MM.1S (cell line): ENCODE results near the gene CHST13.

Experiments used
- DNase-seq: peaks from one replicate; pipeline ENCODE4 v3.0.0-alpha.2; 2015
- H2AFZ ChIP-seq: fragments of 300-600 bp; sonication (generic); 2 replicates; pipeline ENCODE4 v1.6.0; 2016; ENCODE audit warnings: antibody characterized with exemption, low read length
- H3F3A ChIP-seq: fragments of 300-600 bp; sonication (generic); 2 replicates; pipeline ENCODE4 v1.6.1; 2016; ENCODE audit warnings: mild to moderate bottlenecking, antibody characterized with exemption, low read length, moderate library complexity, mixed read lengths; ENCODE audit not compliant: insufficient read depth
- H3K27ac ChIP-seq: fragments of 300-600 bp; sonication (generic); 2 replicates; pipeline ENCODE4 v1.5.1; 2016; ENCODE audit warnings: mild to moderate bottlenecking, low read length
- H3K27me3 ChIP-seq: fragments of 300-600 bp; sonication (generic); replicated peaks from 2 replicates; pipeline ENCODE4 v1.6.0; 2016; ENCODE audit warnings: low read length; ENCODE audit not compliant: insufficient read depth
- H3K36me3 ChIP-seq: fragments of 300-600 bp; sonication (generic); replicated peaks from 2 replicates; pipeline ENCODE4 v1.6.1; 2016; ENCODE audit warnings: mild to moderate bottlenecking, low read length, mixed read lengths; ENCODE audit not compliant: insufficient read depth
- H3K4me1 ChIP-seq: fragments of 300-600 bp; sonication (generic); 2 replicates; pipeline ENCODE4 v1.6.1; 2016; ENCODE audit warnings: low read length, mixed read lengths
- H3K4me2 ChIP-seq: fragments of 300-600 bp; sonication (generic); 2 replicates; pipeline ENCODE4 v1.6.0; 2016; ENCODE audit warnings: low read depth, low read length
- H3K4me3 ChIP-seq: fragments of 300-600 bp; sonication (generic); 2 replicates; pipeline ENCODE4 v1.5.1; 2016; ENCODE audit warnings: low read length, mixed read lengths
- H3K79me2 ChIP-seq: fragments of 300-600 bp; sonication (generic); 2 replicates; pipeline ENCODE4 v1.6.1; 2016; ENCODE audit warnings: mixed run types, low read length, mixed read lengths
- H3K9ac ChIP-seq: fragments of 300-600 bp; sonication (generic); 2 replicates; pipeline ENCODE4 v1.6.1; 2016; ENCODE audit warnings: low read length, mixed read lengths
- H3K9me2 ChIP-seq: fragments of 300-600 bp; sonication (generic); replicated peaks from 2 replicates; pipeline ENCODE4 v1.6.1; 2016; ENCODE audit warnings: mild to moderate bottlenecking, low read length, mixed read lengths; ENCODE audit not compliant: insufficient read depth
- H3K9me3 ChIP-seq: fragments of 300-600 bp; sonication (generic); replicated peaks from 2 replicates; pipeline ENCODE4 v1.6.1; 2016; ENCODE audit warnings: mild to moderate bottlenecking, low read length, mixed read lengths; ENCODE audit not compliant: insufficient read depth
- H4K20me1 ChIP-seq: fragments of 300-600 bp; sonication (generic); 2 replicates; pipeline ENCODE4 v1.6.1; 2016; ENCODE audit warnings: mild to moderate bottlenecking, low read length, moderate library complexity, mixed read lengths; ENCODE audit not compliant: insufficient read depth
- EZH2 ChIP-seq: fragments of 300-600 bp; sonication (generic); optimal IDR thresholded peaks from 2 replicates; pipeline ENCODE3; 2017; ENCODE audit warnings: low read depth, mild to moderate bottlenecking, antibody characterized with exemption, low read length, mixed read lengths
- EZH2phosphoT487 ChIP-seq: fragments of 300-600 bp; sonication (generic); IDR thresholded peaks from 2 replicates; pipeline ENCODE4 v1.6.1; 2018; ENCODE audit warnings: antibody characterized with exemption, low read length
- TF ChIP-seq, protein P1 (sequence below): fragments of 300-600 bp; sonication (generic); IDR thresholded peaks from 2 replicates; pipeline ENCODE4 v1.5.1; 2016; ENCODE audit warnings: antibody characterized with exemption, low read length, mixed read lengths

Gene CHST13

GRCh38 chr3:126528800-126529541 is 5.0 kb downstream of the CHST13 start:
- peaks cover 29% of the 10 kb centered on the region for H3K27me3 ChIP-seq
- H3K4me3 ChIP-seq = no peak overlapping the region
- H3K4me1 ChIP-seq = no peaks in the 10 kb centered on the region
- H3K9ac ChIP-seq = no peak overlapping the region
- no peaks in the 10 kb centered on the region for H3F3A ChIP-seq
- H3K36me3 ChIP-seq = no peaks in the 10 kb centered on the region
- TF ChIP-seq, protein P1, sequence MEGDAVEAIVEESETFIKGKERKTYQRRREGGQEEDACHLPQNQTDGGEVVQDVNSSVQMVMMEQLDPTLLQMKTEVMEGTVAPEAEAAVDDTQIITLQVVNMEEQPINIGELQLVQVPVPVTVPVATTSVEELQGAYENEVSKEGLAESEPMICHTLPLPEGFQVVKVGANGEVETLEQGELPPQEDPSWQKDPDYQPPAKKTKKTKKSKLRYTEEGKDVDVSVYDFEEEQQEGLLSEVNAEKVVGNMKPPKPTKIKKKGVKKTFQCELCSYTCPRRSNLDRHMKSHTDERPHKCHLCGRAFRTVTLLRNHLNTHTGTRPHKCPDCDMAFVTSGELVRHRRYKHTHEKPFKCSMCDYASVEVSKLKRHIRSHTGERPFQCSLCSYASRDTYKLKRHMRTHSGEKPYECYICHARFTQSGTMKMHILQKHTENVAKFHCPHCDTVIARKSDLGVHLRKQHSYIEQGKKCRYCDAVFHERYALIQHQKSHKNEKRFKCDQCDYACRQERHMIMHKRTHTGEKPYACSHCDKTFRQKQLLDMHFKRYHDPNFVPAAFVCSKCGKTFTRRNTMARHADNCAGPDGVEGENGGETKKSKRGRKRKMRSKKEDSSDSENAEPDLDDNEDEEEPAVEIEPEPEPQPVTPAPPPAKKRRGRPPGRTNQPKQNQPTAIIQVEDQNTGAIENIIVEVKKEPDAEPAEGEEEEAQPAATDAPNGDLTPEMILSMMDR = no peak
- no peak for TF ChIP-seq EZH2
- TF ChIP-seq EZH2phosphoT487 = no peak
- no peaks in the 10 kb centered on the region for H3K9me2 ChIP-seq
- no peak overlapping the region for H2AFZ ChIP-seq
- no peaks in the 10 kb centered on the region for H3K79me2 ChIP-seq
- H3K9me3 ChIP-seq = no peaks in the 10 kb centered on the region
- no peaks in the 10 kb centered on the region for H4K20me1 ChIP-seq
- no peak for DNase-seq
- no peak overlapping the region for H3K27ac ChIP-seq
- no peak overlapping the region for H3K4me2 ChIP-seq

DNA sequence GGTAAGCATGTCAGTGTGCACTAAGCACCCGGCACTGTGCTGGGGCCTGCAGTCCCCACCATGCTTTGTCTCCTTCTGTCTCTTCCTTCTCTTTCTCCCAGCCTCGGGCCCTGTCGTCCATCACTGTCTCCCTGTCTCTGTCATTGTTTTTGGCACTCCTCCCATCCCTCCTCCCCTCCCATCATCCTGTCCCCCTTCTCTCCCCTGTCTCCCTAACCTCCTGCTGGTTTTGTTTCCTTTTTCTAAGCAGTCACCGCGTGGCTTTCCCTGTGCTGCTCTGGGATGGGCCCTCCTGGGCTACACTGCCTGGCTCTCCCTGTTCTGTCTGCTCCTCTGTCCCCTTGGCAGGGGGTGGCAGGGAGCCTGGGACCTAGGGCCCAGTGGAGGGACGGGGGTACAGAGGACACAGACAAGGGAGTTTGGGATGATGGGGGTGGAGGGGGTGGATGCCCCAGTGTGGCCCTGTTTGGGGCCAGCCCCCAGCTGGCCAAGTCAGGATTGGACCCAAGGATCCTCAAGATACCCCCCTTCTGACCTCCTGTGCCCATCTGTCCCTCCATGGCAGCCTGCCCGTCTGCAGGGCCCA is 5.7 kb downstream of the CHST13 start:
- H4K20me1 ChIP-seq = no peaks in the 10 kb centered on the region
- no peaks in the 10 kb centered on the region for H3K4me1 ChIP-seq
- H3K27me3 ChIP-seq = peaks cover 31% of the 10 kb centered on the region
- no peak overlapping the region for H2AFZ ChIP-seq
- no peaks in the 10 kb centered on the region for H3K79me2 ChIP-seq
- H3K9me3 ChIP-seq = no peaks in the 10 kb centered on the region
- H3K4me2 ChIP-seq = no peak overlapping the region
- no peaks in the 10 kb centered on the region for H3K9me2 ChIP-seq
- no peak overlapping the region for H3K9ac ChIP-seq
- no peaks in the 10 kb centered on the region for H3K36me3 ChIP-seq
- H3K4me3 ChIP-seq = no peak overlapping the region
- TF ChIP-seq EZH2 (no peak), EZH2phosphoT487 (no peak)
- TF ChIP-seq, protein P1 = no peak
- DNase-seq = no peak
- H3K27ac ChIP-seq = no peak overlapping the region
- H3F3A ChIP-seq = no peaks in the 10 kb centered on the region

DNA sequence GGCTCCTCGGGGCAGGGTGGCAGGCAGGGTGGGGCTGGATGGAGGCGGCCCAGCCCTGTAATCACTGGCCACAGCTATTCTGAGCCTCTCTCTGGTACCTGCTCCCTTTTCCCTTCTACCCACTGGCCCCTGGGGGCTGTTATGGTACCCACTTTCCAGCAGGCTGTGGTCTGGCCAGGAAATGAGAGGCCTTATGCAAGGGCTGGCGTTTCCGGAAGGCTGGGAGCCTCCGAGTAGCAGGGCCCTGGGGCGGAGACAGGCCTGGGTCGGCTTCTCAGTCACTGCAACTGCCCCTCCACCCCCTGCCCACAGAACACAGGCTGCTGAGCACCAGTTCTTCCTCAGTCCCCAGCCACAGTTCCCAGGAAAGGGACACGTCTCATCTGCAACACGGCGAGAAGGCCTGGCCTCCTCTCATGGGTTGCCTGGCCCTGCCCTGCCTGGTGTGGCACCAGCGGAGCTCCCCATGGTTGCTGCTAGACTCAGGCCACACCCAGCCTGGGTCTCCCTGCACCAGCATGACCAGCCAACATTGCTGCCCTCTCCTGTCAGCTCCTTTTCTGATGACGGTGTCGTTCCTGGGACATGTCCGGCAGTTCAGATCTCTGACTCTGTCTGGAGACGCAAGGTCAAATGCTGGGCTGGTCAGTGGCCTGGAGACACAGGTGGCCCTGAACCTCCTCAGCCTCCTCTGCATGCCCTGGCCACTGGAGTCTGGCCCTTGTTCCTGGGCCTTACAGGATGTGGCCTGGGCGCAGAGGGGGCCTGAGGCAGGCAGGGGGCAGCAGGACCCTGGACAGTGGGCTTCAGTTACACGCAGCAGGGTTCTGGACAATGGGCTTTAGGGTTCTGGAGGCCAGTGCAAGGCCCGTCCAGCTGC is 6.5 kb downstream of the CHST13 start:
- peaks cover 34% of the 10 kb centered on the region for H3K27me3 ChIP-seq
- no peaks in the 10 kb centered on the region for H3K36me3 ChIP-seq
- no peaks in the 10 kb centered on the region for H3K79me2 ChIP-seq
- no peak overlapping the region for H3K4me3 ChIP-seq
- no peak for TF ChIP-seq EZH2phosphoT487
- no peak for TF ChIP-seq EZH2
- TF ChIP-seq, protein P1 = no peak
- no peaks in the 10 kb centered on the region for H4K20me1 ChIP-seq
- H3K4me1 ChIP-seq = no peaks in the 10 kb centered on the region
- H2AFZ ChIP-seq = no peak overlapping the region
- H3K9me2 ChIP-seq = no peaks in the 10 kb centered on the region
- no peak for DNase-seq
- H3F3A ChIP-seq = no peaks in the 10 kb centered on the region
- no peak overlapping the region for H3K27ac ChIP-seq
- no peak overlapping the region for H3K9ac ChIP-seq
- no peaks in the 10 kb centered on the region for H3K9me3 ChIP-seq
- no peak overlapping the region for H3K4me2 ChIP-seq
